Measurements from ENCODE around the gene GAPDH.

DNA sequence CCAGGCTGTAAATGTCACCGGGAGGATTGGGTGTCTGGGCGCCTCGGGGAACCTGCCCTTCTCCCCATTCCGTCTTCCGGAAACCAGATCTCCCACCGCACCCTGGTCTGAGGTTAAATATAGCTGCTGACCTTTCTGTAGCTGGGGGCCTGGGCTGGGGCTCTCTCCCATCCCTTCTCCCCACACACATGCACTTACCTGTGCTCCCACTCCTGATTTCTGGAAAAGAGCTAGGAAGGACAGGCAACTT lies 1.3 kb downstream of the GAPDH start:
- TF ChIP-seq, protein P1, sequence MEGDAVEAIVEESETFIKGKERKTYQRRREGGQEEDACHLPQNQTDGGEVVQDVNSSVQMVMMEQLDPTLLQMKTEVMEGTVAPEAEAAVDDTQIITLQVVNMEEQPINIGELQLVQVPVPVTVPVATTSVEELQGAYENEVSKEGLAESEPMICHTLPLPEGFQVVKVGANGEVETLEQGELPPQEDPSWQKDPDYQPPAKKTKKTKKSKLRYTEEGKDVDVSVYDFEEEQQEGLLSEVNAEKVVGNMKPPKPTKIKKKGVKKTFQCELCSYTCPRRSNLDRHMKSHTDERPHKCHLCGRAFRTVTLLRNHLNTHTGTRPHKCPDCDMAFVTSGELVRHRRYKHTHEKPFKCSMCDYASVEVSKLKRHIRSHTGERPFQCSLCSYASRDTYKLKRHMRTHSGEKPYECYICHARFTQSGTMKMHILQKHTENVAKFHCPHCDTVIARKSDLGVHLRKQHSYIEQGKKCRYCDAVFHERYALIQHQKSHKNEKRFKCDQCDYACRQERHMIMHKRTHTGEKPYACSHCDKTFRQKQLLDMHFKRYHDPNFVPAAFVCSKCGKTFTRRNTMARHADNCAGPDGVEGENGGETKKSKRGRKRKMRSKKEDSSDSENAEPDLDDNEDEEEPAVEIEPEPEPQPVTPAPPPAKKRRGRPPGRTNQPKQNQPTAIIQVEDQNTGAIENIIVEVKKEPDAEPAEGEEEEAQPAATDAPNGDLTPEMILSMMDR (IDR thresholded peaks at IDR 0.05) = no peak
- no peak for TF ChIP-seq POLR2A (IDR thresholded peaks at IDR 0.05)

All from lower leg skin (tissue), 3 donors.